LoVo (cell line): ENCODE measurements around the gene GPN2.
A peak's percentile ranks its signal among the peaks of the same experiment; 100 is the strongest.

Source experiments
- DNase-seq: peaks from one replicate; pipeline ENCODE4 v3.0.0-alpha.2; 2016; ENCODE audit warnings: low spot score

GPN2 gene

DNA sequence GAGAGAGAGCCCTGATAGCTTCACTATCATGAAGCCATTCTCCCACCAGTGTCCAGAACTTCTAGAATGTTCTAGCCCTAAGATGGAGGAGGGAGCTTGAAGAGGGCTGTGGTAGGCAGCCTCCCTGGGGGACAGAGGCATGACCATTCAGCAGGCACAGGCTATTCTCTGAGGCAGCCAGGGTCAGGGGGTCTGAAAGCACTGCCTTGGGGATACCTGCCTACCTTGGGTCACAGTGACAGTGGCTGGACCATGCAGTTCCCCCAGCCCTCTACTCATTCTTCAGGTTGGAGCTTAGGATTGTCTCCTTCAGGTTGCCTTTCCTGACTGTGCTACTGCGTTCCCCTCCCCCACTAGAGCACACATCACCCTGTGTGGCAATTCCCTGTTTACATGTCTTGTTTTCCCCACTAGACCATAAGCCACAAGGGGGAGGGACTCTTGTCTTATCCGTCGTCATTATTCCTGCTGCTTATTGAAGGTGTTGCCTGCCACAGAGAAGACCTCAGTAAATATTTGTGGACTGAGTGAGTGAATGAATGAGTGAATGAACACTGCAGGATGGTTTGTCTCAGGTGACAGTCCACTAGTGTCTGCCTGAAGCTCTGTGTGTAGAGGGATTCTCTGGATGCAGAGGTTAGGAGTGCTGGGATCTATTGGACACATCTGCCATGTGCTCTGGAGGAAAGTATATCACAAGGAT, 58.4 kb downstream of the GPN2 start:
- no peak for DNase-seq

DNA sequence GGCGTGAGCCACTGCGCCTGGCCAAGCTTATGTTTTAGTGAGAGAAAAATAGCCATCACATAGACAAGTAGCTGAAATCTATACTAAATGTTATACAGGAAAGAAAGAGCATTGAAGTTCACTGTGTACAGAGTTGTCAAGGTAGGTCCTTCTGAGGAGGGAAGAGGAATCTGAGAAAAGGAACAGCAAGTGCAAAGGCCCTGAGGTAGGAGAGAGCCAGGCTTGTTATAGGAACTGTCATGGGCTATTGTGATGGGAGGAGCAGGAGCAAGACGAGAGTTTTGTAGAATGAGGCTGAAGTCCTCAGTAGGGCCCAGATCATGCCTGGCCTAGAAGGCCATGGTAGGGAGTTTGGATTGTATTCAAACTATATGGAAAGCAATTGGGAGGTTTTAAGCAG, 59.0 kb downstream of the GPN2 start:
- DNase-seq: no peak

DNA sequence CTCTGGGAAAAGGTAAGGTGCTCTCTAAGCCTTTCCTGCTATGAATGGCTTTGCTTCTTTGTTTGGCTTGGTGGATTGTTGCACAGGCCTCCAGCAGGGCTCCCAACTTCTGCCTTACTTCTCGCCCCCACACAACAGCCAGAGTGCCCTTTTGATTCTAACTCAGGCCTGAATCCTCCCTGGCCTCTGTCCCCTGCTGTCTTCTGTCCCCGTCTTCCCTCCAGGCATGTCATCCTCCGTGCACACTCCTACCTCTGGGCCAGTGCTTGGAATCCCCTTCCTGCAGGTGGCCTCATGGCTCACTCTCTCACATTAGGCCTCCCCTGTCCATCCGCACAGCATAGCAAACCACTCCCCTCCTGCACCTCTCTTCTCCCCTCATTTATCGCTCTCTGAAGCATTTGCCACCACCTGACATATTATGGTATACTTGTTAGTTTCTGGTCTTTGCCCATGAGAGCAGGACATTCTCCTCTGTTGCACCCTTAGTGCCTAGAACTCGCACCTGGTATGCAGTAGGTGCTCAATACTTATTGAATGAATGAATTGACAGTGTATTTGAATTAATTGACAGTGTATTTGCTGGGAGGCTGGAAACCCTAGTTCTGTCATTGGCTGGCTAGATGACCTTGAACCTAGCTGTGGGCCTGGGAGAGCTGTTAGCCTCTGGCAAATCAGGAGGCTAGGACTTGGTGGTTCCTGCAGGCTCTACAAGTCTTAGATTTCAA, 60.7 kb downstream of the GPN2 start:
- no peak for DNase-seq

DNA sequence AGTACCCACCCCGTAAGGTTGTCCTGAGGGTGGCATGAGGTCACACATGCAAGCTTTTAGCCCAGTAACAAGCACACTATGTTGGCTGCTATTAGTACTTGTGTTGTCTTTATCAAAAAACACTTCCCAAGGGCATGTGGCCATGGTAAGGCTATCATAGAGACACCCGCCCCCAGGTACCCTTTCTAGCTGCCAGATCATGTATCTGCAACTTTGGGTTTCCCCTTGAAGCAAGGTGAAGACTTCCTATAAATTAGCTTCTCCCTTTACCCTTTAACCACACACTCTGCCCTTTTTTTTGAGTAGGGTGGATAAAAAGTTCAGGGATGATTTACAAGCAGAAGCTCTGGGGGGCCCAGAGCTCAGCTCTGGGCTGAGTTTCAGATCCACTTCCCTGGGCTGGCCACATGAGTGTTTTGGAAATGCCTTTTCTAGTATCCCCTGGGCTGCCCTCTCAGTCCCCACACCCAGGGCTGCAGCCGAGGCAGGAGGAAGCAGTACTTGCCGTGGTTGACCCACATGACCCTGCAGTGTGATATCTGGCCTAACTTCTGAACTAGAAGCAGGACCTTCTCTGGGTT, 61.6 kb downstream of the GPN2 start:
- no peak for DNase-seq

DNA sequence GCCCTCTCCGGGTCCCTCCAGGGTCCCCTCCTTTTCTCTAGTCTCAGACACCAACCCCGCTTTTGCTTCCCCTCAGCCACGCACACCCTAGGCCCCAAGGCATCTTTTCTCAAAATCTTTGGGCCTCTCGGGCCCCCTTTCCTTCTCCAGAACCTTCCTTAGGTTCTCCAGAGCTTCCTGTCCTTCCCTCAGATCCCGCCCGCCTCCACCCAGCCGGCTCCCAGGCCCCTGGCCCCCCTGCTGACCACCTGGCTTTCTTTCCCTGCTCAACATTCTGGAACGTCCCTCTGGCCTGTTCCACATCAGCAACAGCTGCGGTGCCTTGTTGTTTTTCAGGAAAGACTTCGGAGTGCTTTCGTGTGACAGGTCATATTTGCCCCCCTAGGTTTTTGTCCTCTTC, 62.4 kb downstream of the GPN2 start:
- no peak for DNase-seq

DNA sequence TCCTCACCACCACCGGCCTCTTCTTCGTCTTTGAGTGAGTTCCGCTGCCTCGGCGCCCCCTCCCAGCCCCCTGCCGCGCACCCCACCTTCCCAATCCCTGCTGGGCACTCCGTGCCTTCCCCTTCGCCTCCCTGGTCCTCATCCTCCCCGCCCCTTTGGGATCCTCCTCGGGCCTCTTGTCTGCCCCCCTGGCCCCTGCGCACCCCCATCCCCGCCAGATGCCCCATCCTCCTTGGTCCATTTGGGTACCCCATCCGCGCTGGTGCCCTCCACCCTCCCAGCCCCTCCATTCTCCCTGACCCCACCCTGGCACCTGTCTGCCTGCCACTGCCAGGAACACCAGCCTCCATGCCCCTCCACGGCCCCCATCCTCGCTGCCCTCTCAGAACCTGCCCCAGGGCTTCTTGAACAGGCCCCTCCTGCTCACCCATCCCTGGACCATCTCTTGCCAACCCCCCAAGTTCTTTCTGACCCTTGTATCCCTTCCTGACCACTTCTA, 62.9 kb downstream of the GPN2 start:
- DNase-seq: no peak

DNA sequence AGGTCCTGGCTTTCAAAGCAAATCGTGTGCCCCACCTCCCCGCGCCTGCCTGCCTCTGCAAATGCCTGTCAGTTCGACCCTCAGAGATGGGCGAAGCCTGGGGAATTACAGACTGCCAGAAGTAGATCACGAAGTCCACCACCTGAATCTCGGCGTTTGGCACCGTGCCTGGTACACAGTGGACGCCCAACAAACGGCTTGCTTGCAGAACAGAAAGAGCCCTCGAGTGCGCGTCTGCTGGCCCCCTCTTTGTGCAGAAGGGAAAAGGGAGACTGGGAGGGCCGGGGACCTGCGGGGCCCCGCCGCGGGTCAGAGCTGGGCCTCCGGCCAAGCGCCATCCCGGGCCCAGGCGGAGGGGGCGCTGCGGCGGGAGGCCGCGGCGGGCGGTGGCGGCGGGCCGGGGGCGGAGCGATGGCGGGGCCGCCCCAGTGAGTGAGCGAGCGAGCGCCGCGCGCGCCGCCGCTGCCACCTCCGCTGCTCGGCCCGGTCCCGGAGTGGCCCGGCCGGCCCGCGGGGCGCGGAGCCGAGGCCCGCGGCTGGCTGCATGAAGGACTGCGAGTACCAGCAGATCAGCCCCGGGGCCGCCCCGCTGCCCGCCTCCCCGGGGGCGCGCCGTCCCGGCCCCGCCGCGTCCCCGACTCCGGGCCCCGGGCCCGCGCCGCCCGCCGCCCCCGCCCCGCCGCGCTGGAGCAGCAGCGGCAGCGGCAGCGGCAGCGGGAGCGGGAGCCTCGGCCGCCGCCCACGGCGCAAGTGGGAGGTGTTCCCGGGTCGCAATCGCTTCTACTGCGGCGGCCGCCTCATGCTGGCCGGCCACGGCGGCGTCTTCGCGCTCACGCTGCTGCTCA, 63.6 kb downstream of the GPN2 start, which contains the start of gene ZDHHC18:
TSS of gene ZDHHC18 (plus strand) at position 428 of the 845 bp plus-strand sequence. CDS start at position 545, 117 bp downstream.
- peak; percentile 72 for DNase-seq
